Transverse colon (tissue), 3 donors: Measurements from ENCODE around the gene TMEM108.

Experiments used
- CTCF ChIP-seq, 5 experiments: fragments of 200-600 bp in 3 of 5; fragments of 450-650 bp in 2 of 5; sonication (generic) in 3 of 5; IDR thresholded peaks; 1 replicate in 2 of 5; 2 replicates in 3 of 5; pipeline ENCODE4 v1.5.1; 2016 to 2017; ENCODE audit warnings: antibody characterized with exemption in 5 of 5, inconsistent platforms in 3 of 5, mild to moderate bottlenecking in 2 of 5, moderate library complexity in 1 of 5
- POLR2A ChIP-seq: fragments of 450-650 bp; IDR thresholded peaks from one replicate; pipeline ENCODE4 v1.6.1; 2016; ENCODE audit warnings: antibody characterized with exemption, mild to moderate bottlenecking, moderate library complexity

DNA sequence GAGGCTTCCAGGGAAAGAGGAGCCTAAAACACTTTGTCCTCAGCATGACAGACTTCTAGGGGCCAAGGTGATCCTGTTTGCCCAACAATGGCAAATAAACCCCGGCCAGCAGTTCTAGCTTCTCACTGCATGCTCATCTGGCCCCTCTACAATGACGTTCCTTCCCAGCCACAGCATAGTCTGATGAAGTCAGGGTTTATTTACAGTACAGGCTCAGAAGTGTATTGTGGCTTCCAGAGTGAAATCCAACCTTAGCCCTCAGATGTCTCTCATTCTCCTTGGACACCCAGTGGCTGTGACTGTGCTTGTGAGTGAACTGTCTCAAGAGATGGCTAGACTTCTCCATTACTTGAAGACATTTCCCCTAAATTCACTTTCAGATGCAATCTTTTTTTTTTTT is 402.5 kb downstream of the TMEM108 start:
- no peak for TF ChIP-seq CTCF (IDR thresholded peaks at IDR 0.05)
- no peak for TF ChIP-seq POLR2A
